ENCODE measurements around the gene FIP1L1.

Gene FIP1L1

GRCh38 chr4:53505947-53506346, 128.5 kb downstream of the FIP1L1 start:
- Mint-ChIP-seq H3K4me3 (no peak overlapping the region), H3K27me3 (peaks cover 13 to 17% of the 10 kb centered on the region in 2 donors), H3K36me3 (ENCODE audit: insufficient read depth) (no peaks in the 10 kb centered on the region), H3K9me3 (no peaks in the 10 kb centered on the region), H3K4me1 (ENCODE audit: low read depth in 2 of 2) (no peaks in the 10 kb centered on the region), H3K27ac (no peak overlapping the region)
- DNase-seq (no peak), ATAC-seq (replicated peaks) (no peak)

- no peak for DNase-seq
- ATAC-seq (replicated peaks), result no peak
- Mint-ChIP-seq H3K4me3 (no peak overlapping the region), H3K36me3 (ENCODE audit: insufficient read depth) (no peaks in the 10 kb centered on the region), H3K4me1 (ENCODE audit: low read depth in 2 of 2) (no peaks in the 10 kb centered on the region), H3K9me3 (no peaks in the 10 kb centered on the region), H3K27ac (no peak overlapping the region), H3K27me3 (peaks cover 13 to 17% of the 10 kb centered on the region in 2 donors)
These were observed 129.6 kb downstream of the FIP1L1 start for GRCh38 chr4:53507058-53507457.

GRCh38 chr4:53507671-53508286, 130.3 kb downstream of the FIP1L1 start:
- Mint-ChIP-seq H3K4me1 (ENCODE audit: low read depth in 2 of 2) (no peaks in the 10 kb centered on the region), H3K4me3 (no peak overlapping the region), H3K36me3 (ENCODE audit: insufficient read depth) (no peaks in the 10 kb centered on the region), H3K27ac (no peak overlapping the region), H3K27me3 (peaks cover 14 to 17% of the 10 kb centered on the region in 2 donors), H3K9me3 (no peaks in the 10 kb centered on the region)
- ATAC-seq (replicated peaks) (no peak), DNase-seq (no peak)

- H3K4me1 Mint-ChIP-seq (ENCODE audit: low read depth in 2 of 2), result no peaks in the 10 kb centered on the region
- H3K36me3 Mint-ChIP-seq (ENCODE audit: insufficient read depth), result no peaks in the 10 kb centered on the region
- H3K27me3 Mint-ChIP-seq, result peaks cover 16 to 17% of the 10 kb centered on the region in 2 donors
- no peak for ATAC-seq (replicated peaks)
- no peak overlapping the region for H3K4me3 Mint-ChIP-seq
- no peak for DNase-seq
- no peaks in the 10 kb centered on the region for H3K9me3 Mint-ChIP-seq
- H3K27ac Mint-ChIP-seq, result no peak overlapping the region
These were observed 131.0 kb downstream of the FIP1L1 start for GRCh38 chr4:53508446-53508845.

- no peaks in the 10 kb centered on the region for H3K9me3 Mint-ChIP-seq
- H3K27me3 Mint-ChIP-seq, result peaks cover 18 to 20% of the 10 kb centered on the region in 2 donors
- H3K4me3 Mint-ChIP-seq, result no peak overlapping the region
- no peaks in the 10 kb centered on the region for H3K4me1 Mint-ChIP-seq (ENCODE audit: low read depth in 2 of 2)
- ATAC-seq (replicated peaks) (no peak), DNase-seq (no peak)
- no peak overlapping the region for H3K27ac Mint-ChIP-seq
- no peaks in the 10 kb centered on the region for H3K36me3 Mint-ChIP-seq (ENCODE audit: insufficient read depth)
These were observed 132.9 kb downstream of the FIP1L1 start for GRCh38 chr4:53510321-53510720.
